ENCODE measurements around the gene MAP7. TPM values are rescaled to one million over a fixed set of nuclear protein-coding genes. Genes with fewer than 3 reads are reported as not detected.

MAP7 gene
- total RNA-seq, 1 experiment from 2014 or later: 1.3 TPM

DNA sequence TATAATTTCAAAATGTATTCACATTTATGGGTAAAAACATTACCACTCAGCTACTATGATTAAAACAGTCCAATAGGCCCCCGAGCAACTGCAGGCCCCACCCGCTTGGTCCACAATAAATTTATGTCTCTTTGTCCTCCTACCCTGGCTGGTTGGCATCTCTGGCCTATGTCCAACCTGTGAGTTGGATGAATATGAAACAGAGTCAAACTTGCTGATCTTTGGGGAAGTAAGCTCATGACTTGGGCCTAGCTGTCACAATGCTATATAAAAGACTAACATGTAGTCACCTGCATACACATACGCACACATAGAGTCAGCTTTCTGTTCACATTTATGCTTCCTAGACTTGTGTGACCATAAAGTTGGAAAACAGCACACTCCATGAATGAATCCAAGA is 20.5 kb downstream of the MAP7 start:
- DNase-seq (ENCODE audit: low spot score): no peak

DNA sequence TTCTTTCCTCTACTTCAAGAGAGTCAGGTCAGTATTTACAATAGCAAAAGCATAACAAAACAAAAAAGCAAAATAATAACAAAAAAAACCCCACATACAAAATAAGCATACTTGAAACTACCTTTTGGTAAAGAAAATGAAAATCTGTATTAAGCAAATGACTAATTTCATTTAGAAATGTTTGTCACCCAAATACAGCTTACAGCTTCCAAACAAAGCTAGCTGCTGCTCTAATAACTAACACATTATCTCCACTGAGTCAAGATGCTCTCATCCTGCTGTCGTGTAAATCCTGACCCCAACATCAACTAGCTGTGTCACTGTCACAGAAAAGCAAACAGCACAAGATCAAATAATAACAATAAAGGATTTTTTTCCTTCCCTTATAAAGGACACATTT is 21.7 kb downstream of the MAP7 start:
- DNase-seq (ENCODE audit: low spot score): no peak

DNA sequence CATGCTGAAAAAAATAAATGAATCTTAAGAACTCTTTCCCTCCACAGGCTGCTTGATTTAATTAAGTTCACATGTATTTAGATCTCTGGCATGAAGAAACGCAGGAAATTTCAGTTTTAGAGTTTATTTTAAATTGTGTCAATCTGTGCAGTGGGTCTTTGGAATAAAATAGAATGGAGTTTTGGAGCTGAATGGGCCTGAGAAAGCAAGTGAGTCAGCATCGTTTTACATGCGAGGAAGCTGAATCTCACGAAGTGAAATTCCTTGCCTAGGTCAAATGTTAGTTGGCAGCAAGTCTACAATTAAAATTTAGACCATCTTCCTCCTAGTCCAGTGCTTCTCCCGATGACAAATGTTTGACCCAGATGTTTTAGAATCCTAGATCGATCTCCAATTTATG is 22.4 kb downstream of the MAP7 start:
- DNase-seq (ENCODE audit: low spot score): no peak

DNA sequence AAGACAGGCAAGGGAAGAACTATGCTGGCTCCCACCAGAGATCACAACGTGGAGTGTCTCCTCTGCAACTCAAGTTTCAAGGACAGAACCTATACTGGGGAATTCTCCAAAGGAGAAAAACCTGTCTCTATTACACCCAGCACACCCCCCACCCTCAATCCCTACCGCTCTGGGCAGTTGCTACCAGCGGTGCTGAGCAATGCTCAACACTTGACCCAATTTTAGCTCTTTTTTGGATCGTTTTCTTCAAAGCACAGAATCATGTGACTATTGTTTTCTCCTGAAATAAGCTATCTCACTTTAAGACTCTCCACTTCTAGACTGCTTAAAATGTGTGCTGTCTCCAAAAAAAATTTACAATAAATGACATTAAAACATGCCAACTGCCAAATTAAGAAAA is 23.3 kb downstream of the MAP7 start:
- no peak for DNase-seq (ENCODE audit: low spot score)

DNA sequence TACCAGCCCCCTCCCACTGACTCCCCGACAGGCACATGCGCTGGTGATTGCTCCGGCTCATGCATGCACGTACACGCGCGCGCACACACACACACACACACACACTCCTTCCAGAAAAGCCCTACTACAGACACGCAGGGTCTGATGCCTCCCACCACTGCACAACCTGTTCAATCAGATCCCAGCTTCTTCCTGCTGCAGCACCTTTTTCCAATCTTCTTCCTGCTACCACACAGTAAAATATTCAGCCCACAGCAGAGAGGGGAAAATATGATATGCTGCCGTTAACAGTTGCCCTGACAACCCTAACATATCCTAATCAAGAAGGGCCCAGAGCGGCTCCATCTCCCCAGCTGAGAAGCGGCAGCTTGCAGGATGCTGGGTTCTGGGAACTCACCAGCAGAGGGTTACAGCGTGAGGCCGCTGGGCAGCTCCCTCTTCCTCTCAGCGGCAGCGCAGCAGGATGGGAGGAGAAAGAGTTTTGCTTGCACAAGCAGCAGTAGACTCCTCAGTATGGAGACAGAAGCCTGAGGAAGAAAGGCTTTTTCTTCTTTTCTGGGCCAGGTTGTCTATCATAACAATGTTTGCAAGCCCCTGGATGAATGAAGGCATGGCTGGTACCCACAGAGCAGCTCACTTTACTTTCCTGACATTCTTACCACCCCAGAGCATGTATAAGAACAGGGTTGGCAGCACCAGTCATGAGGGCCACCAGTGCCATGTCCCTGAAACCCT is 23.9 kb downstream of the MAP7 start:
- DNase-seq (ENCODE audit: low spot score): no peak

DNA sequence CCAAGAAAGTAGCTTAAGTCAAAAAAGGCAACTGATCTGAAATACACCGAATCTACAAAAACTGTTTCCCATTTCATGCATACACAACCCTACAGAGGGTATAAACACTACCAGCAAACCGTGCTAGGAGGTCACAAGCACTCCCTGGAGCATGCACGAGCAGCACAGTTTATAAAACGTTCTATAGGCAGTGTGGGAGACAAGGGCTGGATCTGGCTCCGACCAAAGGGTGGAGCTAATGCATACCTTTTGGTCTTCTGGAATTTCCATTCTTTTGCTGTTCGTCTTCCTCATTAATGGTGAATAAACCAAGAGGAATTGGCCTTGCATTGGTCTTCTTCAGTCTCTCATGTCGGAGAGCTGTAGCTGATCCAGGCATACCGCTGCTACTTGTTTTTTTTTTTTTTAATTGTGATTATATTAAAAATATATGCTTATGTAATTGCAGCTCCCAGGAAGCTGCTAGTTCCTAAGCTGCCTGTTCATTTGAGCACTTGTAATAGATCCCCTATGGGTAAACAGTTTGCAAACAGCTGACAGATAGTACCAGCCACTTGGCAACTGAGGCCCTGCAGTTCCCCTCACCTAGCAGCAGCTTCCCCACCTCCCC is 24.5 kb downstream of the MAP7 start:
- no peak for DNase-seq (ENCODE audit: low spot score)

DNA sequence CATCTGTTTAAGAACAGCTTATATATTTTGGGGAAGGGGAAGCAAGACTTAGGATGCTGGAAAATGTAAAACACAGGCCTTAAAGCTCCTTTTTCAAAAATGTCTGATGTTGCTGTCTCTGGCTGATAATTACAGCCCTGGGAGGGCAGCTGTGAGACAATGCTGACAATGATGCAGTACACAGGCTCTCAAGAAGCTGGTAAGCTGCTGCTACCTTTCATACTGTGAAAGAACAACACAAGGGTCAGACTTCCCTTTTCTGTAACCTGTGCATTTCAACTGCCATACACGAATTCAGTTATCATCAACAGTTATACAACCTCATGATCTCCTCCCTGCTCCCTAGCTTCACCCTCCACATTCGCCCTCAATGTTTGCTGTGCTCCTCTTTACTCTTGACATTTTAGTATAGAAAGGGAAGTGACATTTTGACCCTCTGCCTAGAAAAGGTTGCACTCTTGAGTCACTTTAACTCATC is 25.2 kb downstream of the MAP7 start:
- no peak for DNase-seq (ENCODE audit: low spot score)

DNA sequence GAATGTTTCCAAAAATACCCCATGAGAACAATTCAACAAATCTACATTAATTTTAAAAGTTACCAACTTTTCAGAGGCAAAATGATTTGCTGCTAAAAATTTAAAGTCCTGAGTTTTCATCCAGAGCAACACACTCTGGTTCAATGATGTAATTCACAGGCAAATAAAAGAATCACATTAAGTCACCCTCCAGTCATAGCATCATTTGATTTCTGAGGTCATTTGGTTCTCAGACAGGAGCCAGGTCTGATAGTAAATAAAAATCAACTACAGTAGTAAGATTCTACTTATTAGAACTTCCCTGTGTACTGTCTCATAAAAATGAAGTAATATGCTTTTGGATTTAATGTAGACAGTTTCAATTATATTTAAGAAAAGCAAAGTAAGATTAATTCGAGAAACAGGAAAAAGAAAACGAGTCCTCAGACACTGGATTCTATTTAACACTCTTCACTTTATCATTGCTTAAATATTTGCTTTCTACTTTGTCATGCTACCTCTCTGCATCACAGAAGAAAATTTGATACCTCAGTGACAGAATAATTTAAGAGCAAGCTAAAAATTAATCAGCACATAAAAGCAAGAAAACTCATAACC is 25.8 kb downstream of the MAP7 start:
- DNase-seq (ENCODE audit: low spot score): no peak

DNA sequence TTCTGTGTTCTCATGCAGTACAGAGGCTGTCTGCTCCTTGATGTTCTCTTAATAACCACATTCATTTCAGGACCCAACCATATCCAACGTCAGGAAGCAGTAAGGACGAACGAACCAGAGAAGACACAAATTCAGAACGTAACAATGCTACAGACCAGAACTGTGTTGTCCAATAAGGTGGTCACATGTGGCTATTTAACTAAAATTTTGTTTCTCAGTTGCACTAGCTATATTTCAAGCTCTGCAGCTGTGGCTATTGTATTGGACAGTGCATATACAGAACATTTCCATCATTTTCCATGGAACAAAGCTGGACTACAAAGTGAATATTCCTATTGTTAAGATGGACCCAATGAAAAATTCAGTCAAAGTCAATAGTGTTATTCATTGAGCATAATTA is 27.0 kb downstream of the MAP7 start:
- no peak for DNase-seq (ENCODE audit: low spot score)

DNA sequence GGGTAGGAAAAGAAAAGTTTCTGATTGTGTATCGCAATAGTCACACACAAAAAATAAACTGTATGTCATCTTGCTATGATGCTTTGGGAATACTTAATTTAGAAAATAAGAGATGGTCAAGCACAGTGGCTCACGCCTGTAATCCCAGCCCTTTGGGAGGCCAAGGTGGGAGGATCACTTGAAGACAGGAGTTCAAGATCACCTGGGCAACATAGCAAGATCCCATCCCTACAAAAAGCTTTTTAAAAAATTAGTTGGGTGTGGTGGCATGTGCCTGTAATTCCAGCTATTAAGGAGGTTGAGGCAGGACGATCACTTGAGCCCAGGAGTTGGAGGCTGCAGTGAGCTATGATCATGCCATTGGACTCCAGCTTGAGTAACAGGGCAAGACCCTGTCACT is 27.6 kb downstream of the MAP7 start:
- DNase-seq (ENCODE audit: low spot score): no peak

DNA sequence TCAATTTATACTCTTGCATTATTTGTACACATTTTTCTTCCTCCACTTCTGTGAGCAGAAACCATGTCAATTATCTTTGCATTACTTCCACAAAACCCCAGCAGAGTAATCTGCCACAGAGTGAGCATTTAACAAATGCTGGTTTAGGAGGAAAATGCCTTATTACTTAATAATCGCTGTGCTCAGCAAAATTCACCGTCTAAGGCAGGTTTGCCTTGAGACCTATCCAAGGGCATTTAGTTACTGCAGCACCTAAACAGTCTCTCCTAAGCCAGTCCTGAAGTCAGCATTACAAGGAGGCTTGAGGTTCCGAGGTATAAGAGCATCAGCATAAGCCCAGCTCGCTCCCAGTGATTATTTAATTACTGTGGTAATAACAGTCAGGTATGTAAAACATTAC is 28.3 kb downstream of the MAP7 start:
- no peak for DNase-seq (ENCODE audit: low spot score)

DNA sequence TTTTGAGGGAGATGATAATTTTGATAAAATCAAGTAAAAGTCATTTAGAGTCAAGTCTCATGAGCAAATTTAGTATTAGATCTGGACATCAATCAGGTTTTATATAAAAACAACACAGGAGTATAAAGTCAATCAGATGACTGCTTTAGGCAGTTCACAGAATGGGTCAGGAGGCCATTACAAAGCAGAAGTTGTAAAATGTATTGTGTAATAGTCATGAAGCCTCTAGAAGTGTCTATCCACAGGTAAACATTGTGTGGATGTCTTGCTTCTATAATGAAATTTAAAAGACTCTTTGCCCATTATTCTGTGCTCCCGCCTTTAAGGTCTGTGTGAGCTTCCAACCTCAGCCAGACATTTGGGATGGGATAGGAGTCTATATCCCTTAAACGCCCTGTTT is 28.8 kb downstream of the MAP7 start:
- DNase-seq (ENCODE audit: low spot score): no peak

DNA sequence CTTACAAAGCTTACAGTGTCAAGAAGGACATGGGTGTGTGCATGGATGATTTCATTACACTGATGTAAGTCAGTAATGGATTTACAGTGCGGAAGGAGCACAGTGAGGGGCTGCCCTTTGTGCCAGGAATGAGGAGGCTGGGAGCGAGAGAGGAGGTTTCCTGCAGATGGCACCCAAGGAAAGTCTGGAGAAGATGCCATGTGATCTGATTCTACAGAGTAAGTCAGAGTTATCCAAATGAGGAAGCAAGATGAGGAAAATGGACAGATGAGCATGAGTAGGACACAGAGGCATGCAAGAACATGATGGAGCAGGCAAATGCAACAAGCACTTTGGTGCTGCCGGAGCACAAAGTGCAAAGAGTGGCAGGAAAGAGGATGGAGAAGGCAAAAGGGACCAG is 29.7 kb downstream of the MAP7 start:
- DNase-seq (ENCODE audit: low spot score): no peak

DNA sequence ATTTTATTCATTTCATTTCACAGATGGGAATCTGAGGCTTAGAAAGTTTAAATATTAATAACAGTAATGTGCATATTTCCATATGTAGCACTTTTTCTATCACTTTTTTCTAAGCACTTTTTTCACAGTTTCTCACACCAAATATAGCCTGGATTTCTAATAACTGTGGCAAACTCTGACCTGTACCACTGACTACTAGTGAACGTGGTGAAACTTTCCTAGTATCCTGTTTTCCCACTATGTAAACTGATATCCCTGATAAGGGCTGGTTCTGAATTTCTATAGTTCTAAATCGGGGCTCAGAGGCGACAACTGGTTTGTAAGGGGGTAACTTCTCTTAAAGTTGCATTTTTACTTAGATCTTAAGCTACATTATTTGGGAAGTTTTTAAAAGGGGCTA is 32.6 kb downstream of the MAP7 start:
- DNase-seq (ENCODE audit: low spot score): no peak

DNA sequence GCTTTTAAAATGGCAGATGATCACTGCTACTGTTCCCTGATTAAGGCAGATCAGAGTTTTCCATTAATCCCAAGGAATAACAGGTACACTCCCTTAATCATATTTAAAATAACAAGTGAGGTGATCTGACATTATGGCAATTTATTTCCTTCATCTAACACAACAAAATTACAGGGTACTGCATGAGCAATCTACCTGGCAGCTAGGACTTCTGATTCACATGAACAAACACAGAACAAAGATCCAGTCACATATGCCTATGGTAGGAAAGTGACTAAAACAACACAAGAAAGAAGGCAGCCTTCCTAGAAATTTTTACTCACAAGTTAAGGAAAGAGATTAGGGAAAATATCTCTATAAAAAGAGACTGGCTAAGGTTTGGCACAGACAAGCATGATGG is 33.2 kb downstream of the MAP7 start:
- DNase-seq (ENCODE audit: low spot score): no peak

DNA sequence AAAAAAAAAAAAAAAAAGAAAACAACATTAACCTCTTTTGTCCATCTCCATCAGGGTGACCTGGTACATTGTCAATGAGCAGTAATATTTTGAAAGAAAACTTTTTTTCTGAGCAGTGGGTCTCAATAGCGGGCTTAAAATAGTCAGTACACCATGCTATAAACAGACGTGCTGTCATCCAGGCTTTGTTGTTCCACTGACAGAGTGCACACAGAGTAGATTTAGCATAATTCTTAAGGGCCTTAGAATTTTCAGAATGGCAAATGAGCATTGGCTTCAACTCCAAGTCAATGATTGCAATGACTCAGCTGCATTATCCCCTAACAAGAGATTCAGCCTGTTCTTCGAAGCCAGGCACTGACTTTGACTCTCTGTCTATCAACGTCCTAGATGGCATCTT is 35.6 kb downstream of the MAP7 start:
- DNase-seq (ENCODE audit: low spot score): no peak

DNA sequence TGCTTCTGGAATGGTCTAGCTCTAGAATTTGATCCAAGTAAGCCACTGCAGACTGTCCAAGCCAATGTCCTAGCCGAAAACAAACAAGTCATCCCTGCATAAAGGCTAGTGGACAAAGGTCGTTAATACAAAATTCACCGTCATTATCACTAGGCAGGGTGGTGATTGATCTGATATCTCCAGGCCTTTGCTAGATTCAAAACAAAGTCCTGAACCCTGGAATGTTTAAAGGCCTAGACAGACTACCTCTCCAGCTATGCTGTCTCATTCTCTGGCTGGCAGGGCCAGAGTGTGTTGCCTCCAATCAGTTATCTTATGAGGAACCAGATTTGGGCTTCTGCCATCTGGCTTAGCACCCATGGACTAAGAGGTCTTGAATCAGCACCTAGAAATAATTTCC is 38.3 kb downstream of the MAP7 start:
- DNase-seq (ENCODE audit: low spot score): no peak

DNA sequence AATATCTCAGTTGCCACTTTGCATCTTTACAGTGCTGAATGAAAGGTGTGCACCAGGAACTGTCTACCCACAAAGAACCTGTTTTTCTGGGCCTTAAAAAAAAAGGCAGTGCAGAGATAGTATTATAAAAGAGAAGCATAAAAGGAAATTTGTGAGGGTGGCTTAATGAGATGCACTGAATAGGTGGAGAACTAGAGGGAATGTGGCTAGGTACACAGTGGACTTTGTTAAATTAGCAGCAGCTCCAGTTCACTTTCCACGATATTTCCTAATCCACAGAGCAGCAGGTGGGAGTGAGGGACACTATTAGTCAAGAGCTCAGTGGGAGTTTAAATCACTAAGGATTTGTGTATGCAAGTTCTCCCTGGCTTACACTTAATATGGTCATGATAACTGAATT is 38.8 kb downstream of the MAP7 start:
- no peak for DNase-seq (ENCODE audit: low spot score)

DNA sequence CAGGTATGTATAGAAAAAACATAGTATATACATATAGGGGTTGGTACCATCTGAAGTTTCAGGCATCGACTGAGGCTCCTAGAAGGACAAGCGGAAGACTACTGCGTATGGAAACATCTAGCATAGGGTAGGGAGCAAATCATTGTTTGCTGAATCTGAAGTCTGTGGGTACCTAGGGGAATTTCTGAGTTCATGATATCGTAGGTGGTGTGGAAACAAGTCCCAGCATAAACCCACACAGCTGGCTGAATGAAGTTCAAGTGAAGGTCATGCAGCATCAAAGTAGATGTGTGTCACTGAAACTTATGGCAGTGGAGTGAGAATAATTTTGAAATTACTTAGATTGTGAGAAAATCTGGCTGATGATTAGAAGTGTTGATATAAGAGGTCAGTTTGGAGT is 39.4 kb downstream of the MAP7 start:
- DNase-seq (ENCODE audit: low spot score): no peak

DNA sequence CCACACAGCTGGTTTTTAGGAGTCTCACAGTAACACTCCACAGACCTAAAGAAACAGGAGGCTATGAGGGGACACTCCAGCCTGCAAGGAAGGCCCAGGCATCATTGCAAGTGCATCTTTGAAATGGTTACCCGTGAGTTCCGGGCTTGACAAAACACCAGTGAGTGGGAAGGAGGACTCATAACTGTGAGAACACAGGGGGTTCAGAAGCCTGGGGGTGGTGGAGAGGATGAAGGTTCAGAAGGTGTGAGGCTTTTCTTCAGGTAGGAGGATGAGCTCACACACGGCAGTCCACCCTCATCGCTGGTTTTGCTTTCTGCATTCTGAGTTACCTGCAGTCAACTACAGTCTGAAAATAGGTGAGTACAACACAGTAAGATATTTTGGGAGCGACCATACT is 39.9 kb downstream of the MAP7 start:
- DNase-seq (ENCODE audit: low spot score): no peak

DNA sequence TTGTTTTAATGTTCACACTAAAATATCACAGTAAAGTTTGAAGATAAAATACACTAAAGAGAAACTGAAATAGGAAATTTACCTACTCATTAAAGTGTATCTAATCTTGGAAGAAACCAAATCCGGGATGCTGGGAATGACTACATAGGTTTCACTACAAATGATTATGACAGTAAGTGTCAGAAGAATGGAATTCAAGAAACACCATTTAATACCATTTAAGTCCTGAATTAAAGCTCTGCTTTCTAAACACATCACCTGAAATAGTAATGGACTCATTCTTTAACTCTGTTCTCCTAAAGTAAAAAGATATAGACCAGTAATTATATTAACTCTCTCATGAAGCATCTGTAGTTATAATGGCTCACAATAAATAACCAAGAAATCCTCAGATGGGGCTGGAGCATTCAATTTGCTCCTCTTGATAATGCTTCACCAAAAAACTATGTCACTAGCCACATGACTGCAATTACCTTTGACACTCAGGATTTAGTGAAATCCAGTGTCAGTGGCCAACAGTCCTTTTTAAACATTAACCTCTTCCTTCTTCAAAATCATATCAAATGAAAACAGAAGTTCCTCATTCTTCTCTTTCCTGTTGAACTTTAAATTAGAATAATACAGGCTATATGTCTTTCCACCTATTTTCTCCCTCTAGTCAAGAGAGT is 41.4 kb downstream of the MAP7 start:
- DNase-seq (ENCODE audit: low spot score): no peak

DNA sequence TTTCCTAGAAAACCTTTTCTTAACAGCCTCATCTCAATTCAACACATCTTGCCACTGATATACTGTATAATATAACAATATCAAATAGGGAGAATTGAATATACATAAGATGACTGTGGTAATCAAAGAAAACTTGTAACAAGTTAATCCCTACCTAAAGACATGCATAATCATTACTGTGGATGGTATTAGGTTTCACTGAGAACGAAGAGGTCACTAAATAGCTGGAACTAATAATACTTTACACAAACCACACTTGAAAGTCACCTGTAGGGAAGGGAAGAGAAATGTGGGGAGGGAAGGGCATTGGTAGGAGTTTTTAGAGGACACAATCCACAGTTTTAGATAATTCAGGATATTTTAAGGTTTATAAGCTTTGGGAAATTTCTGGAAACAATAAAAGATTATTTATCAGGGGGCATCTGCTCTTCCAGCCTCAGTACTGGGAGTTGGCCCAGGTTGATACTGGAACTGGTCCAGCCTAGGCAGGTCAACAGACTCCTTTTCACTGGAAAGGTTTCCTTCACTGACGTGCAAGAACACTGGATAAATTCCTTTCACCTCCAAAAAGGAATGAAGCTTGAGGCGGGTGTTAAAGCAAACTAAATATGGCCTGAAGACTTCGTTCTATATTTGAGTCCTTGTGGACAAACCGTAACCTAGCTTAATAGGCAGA is 44.0 kb downstream of the MAP7 start:
- DNase-seq (ENCODE audit: low spot score): no peak
